SU-DHL-6 (cell line): ENCODE results near the gene PPIC.

Experiments used
- H2AFZ ChIP-seq: fragments of 200-600 bp; sonication (generic); 2 replicates; pipeline ENCODE4 v1.6.1; 2014; ENCODE audit warnings: low read depth, mild to moderate bottlenecking, moderate library complexity, mixed read lengths, antibody characterized with exemption, low read length; ENCODE audit not compliant: severe bottlenecking
- H3F3A ChIP-seq: fragments of 200-600 bp; shearing (Covaris generic); 2 replicates; pipeline ENCODE4 v1.6.0; 2016; ENCODE audit warnings: antibody characterized with exemption, mild to moderate bottlenecking; ENCODE audit not compliant: insufficient read depth
- H3K27ac ChIP-seq: fragments of 200-600 bp; sonication (generic); 2 replicates; pipeline ENCODE4 v1.5.1; 2016; ENCODE audit warnings: low read depth, mild to moderate bottlenecking, low read length, moderate library complexity, mixed read lengths
- H3K27me3 ChIP-seq: fragments of 200-600 bp; sonication (generic), shearing (Covaris generic); 2 replicates; pipeline ENCODE4 v1.6.0; 2014; ENCODE audit warnings: mild to moderate bottlenecking, low read length
- H3K36me3 ChIP-seq: fragments of 200-600 bp; sonication (generic); 2 replicates; pipeline ENCODE4 v1.6.1; 2014; ENCODE audit warnings: mild to moderate bottlenecking, low read length, mixed read lengths
- H3K4me2 ChIP-seq: fragments of 300-600, 200-600 bp; shearing (Covaris generic), sonication (generic); 2 replicates; pipeline ENCODE4 v1.6.0; 2014; ENCODE audit warnings: low read length, low read depth, mild to moderate bottlenecking; ENCODE audit not compliant: poor library complexity, severe bottlenecking
- H3K4me3 ChIP-seq: fragments of 200-600 bp; sonication (generic); 2 replicates; pipeline ENCODE4 v1.5.1; 2014; ENCODE audit warnings: antibody characterized with exemption, low read length, mild to moderate bottlenecking, mixed read lengths; ENCODE audit not compliant: insufficient read depth, poor library complexity, severe bottlenecking
- H3K79me2 ChIP-seq: fragments of 200-600 bp; sonication (generic); 2 replicates; pipeline ENCODE4 v1.6.1; 2014; ENCODE audit warnings: mild to moderate bottlenecking, low read length, moderate library complexity; ENCODE audit not compliant: insufficient read depth
- H3K9ac ChIP-seq: fragments of 200-600 bp; sonication (generic); 2 replicates; pipeline ENCODE4 v1.7.0; 2014; ENCODE audit warnings: mild to moderate bottlenecking, low read length
- H3K9me2 ChIP-seq: fragments of 200-600 bp; sonication (generic); replicated peaks from 2 replicates; pipeline ENCODE4 v1.6.1; 2014; ENCODE audit warnings: low read length; ENCODE audit not compliant: insufficient read depth
- H3K9me3 ChIP-seq: fragments of 200-600 bp; sonication (generic); 2 replicates; pipeline ENCODE4 v1.6.1; 2014; ENCODE audit warnings: low read length, mixed read lengths; ENCODE audit not compliant: insufficient read depth
- H4K20me1 ChIP-seq: fragments of 200-600 bp; sonication (generic); 2 replicates; pipeline ENCODE4 v1.6.1; 2014; ENCODE audit warnings: low read depth, mild to moderate bottlenecking, antibody characterized with exemption, low read length, moderate library complexity, mixed read lengths
- CTCF ChIP-seq: fragments of 200-600 bp; sonication (generic); IDR thresholded peaks from one replicate; pipeline ENCODE4 v1.5.1; 2017; ENCODE audit warnings: antibody characterized with exemption, mild to moderate bottlenecking, low read length, moderate library complexity; ENCODE audit not compliant: insufficient read depth, poor library complexity, severe bottlenecking
- EZH2phosphoT487 ChIP-seq: fragments of 200-600 bp; sonication (generic), shearing (Covaris generic); conservative IDR thresholded peaks from 2 replicates; pipeline ENCODE4 v1.6.1; 2018; ENCODE audit warnings: mild to moderate bottlenecking, antibody characterized with exemption, low read length, moderate library complexity, mixed read lengths

The PPIC gene

GRCh38 chr5:123044926-123045617 is 8.5 kb upstream of the PPIC start:
- no peaks in the 10 kb centered on the region for H3K9me2 ChIP-seq
- TF ChIP-seq EZH2phosphoT487 (no peak), CTCF (no peak)

DNA sequence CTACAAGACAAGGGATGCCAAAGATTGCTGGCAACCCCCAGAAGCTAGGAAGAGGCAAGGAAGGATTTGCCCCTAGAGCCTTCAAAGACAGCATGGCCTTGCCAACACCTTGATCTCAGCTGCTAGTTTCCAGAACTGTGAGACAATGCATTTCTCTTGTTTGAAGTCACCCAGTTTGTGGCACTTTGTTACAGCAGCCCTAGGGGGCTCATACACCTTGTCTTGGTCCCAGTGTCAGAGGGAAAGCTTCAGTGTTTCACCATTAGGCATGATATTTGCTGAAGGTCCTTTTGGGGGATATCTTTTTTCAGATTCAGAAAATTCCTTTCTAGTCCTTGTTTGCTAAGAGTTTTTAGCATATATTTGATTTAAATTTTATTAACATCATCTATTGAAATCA is 3.1 kb upstream of the PPIC start:
- Histone ChIP-seq H3K9me2 (no peaks in the 10 kb centered on the region), H3K79me2 (no peaks in the 10 kb centered on the region), H3F3A (no peaks in the 10 kb centered on the region), H3K9ac (no peak overlapping the region), H3K27me3 (no peaks in the 10 kb centered on the region), H3K4me2 (no peak overlapping the region), H2AFZ (no peak overlapping the region), H3K36me3 (no peaks in the 10 kb centered on the region), H3K9me3 (no peaks in the 10 kb centered on the region), H3K27ac (no peak overlapping the region), H4K20me1 (no peaks in the 10 kb centered on the region), H3K4me3 (no peak overlapping the region)
- no peak for TF ChIP-seq EZH2phosphoT487
- TF ChIP-seq CTCF = no peak

More at GRCh38 chr5:123044926-123045617, 8.5 kb upstream of the PPIC start:
- no peaks in the 10 kb centered on the region for H3K36me3 ChIP-seq
- no peak overlapping the region for H2AFZ ChIP-seq
- H3F3A ChIP-seq = no peaks in the 10 kb centered on the region
- no peaks in the 10 kb centered on the region for H3K27me3 ChIP-seq
- H3K9me3 ChIP-seq = no peaks in the 10 kb centered on the region
- H4K20me1 ChIP-seq = no peaks in the 10 kb centered on the region
- H3K9ac ChIP-seq = no peak overlapping the region
- H3K27ac ChIP-seq = no peak overlapping the region
- H3K4me2 ChIP-seq = no peak overlapping the region
- H3K79me2 ChIP-seq = no peaks in the 10 kb centered on the region
- H3K4me3 ChIP-seq = no peak overlapping the region

GRCh38 chr5:123037104-123037418 is 536 bp upstream of the PPIC start:
- H3K9ac ChIP-seq = no peak overlapping the region
- no peaks in the 10 kb centered on the region for H3K27me3 ChIP-seq
- TF ChIP-seq EZH2phosphoT487 (no peak), CTCF (no peak)
- H3K27ac ChIP-seq = no peak overlapping the region
- H3K36me3 ChIP-seq = no peaks in the 10 kb centered on the region
- no peak overlapping the region for H2AFZ ChIP-seq
- H4K20me1 ChIP-seq = no peaks in the 10 kb centered on the region
- no peaks in the 10 kb centered on the region for H3F3A ChIP-seq
- no peaks in the 10 kb centered on the region for H3K79me2 ChIP-seq
- H3K9me2 ChIP-seq = no peaks in the 10 kb centered on the region
- H3K4me2 ChIP-seq = no peak overlapping the region
- no peak overlapping the region for H3K4me3 ChIP-seq
- no peaks in the 10 kb centered on the region for H3K9me3 ChIP-seq
